GM18505 (cell line): ENCODE results near the gene TNS1.
"Not testable (repeated sequence)": the region's sequence is repeated elsewhere in the genome, so short reads cannot be mapped to it uniquely, and the experiment has no call there.

ENCODE experiments used
- ATAC-seq: cut with Tn5 transposase; IDR thresholded peaks from one replicate; pipeline ENCODE4 v1.9.1; 2021; ENCODE audit not compliant: unreplicated experiment
- POLR2A ChIP-seq: IDR thresholded peaks from 4 replicates; pipeline ENCODE4 v1.6.1; 2011; ENCODE audit warnings: borderline replicate concordance; ENCODE audit not compliant: insufficient read depth, insufficient read length; ENCODE audit errors: extremely low read depth

Gene TNS1

GRCh38 chr2:217787160-217787877, 215.5 kb downstream of the TNS1 start:
- no peak for ATAC-seq

GRCh38 chr2:217786560-217786959, 216.2 kb downstream of the TNS1 start:
- ATAC-seq: not testable (repeated sequence)

More at GRCh38 chr2:217787160-217787877, 215.5 kb downstream of the TNS1 start:
- no peak for TF ChIP-seq POLR2A

- TF ChIP-seq POLR2A: no peak
- ATAC-seq: no peak
These were observed 217.2 kb downstream of the TNS1 start for GRCh38 chr2:217785544-217786045.

- ATAC-seq: no peak
- no peak for TF ChIP-seq POLR2A
These were observed 217.7 kb downstream of the TNS1 start for GRCh38 chr2:217784996-217785543.

- no peak for ATAC-seq
- no peak for TF ChIP-seq POLR2A
These were observed 219.6 kb downstream of the TNS1 start for GRCh38 chr2:217783243-217783642.

- TF ChIP-seq POLR2A: no peak
- no peak for ATAC-seq
These were observed 224.9 kb downstream of the TNS1 start for GRCh38 chr2:217777906-217778305.

GRCh38 chr2:217776631-217777030, 226.2 kb downstream of the TNS1 start:
- ATAC-seq: no peak
- no peak for TF ChIP-seq POLR2A

GRCh38 chr2:217775920-217776503, 226.8 kb downstream of the TNS1 start:
- ATAC-seq: no peak
- no peak for TF ChIP-seq POLR2A

GRCh38 chr2:217774232-217774631, 228.6 kb downstream of the TNS1 start:
- TF ChIP-seq POLR2A: no peak
- ATAC-seq: no peak

- no peak for TF ChIP-seq POLR2A
- no peak for ATAC-seq
These were observed 229.3 kb downstream of the TNS1 start for GRCh38 chr2:217773539-217773938.

GRCh38 chr2:217766356-217766755, 236.4 kb downstream of the TNS1 start:
- no peak for ATAC-seq
- no peak for TF ChIP-seq POLR2A

GRCh38 chr2:217761645-217762277, 241.0 kb downstream of the TNS1 start:
- ATAC-seq: no peak
- no peak for TF ChIP-seq POLR2A

- TF ChIP-seq POLR2A: no peak
These were observed 242.8 kb downstream of the TNS1 start for GRCh38 chr2:217759991-217760390.

GRCh38 chr2:217757108-217757463, 245.7 kb downstream of the TNS1 start:
- TF ChIP-seq POLR2A: no peak
- no peak for ATAC-seq

More at GRCh38 chr2:217759991-217760390, 242.8 kb downstream of the TNS1 start:
- ATAC-seq: no peak
